GM19467 (cell line): ENCODE measurements around the gene TRPM7.
"Not testable (repeated sequence)": the region's sequence is repeated elsewhere in the genome, so short reads cannot be mapped to it uniquely, and the experiment has no call there.

Source experiments
- ATAC-seq: cut with Tn5 transposase; IDR thresholded peaks from one replicate; pipeline ENCODE4 v1.9.1; 2021; ENCODE audit warnings: mild to moderate bottlenecking, moderate library complexity; ENCODE audit not compliant: unreplicated experiment

TRPM7 gene, protein sequence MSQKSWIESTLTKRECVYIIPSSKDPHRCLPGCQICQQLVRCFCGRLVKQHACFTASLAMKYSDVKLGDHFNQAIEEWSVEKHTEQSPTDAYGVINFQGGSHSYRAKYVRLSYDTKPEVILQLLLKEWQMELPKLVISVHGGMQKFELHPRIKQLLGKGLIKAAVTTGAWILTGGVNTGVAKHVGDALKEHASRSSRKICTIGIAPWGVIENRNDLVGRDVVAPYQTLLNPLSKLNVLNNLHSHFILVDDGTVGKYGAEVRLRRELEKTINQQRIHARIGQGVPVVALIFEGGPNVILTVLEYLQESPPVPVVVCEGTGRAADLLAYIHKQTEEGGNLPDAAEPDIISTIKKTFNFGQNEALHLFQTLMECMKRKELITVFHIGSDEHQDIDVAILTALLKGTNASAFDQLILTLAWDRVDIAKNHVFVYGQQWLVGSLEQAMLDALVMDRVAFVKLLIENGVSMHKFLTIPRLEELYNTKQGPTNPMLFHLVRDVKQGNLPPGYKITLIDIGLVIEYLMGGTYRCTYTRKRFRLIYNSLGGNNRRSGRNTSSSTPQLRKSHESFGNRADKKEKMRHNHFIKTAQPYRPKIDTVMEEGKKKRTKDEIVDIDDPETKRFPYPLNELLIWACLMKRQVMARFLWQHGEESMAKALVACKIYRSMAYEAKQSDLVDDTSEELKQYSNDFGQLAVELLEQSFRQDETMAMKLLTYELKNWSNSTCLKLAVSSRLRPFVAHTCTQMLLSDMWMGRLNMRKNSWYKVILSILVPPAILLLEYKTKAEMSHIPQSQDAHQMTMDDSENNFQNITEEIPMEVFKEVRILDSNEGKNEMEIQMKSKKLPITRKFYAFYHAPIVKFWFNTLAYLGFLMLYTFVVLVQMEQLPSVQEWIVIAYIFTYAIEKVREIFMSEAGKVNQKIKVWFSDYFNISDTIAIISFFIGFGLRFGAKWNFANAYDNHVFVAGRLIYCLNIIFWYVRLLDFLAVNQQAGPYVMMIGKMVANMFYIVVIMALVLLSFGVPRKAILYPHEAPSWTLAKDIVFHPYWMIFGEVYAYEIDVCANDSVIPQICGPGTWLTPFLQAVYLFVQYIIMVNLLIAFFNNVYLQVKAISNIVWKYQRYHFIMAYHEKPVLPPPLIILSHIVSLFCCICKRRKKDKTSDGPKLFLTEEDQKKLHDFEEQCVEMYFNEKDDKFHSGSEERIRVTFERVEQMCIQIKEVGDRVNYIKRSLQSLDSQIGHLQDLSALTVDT (N-terminal part only)

DNA sequence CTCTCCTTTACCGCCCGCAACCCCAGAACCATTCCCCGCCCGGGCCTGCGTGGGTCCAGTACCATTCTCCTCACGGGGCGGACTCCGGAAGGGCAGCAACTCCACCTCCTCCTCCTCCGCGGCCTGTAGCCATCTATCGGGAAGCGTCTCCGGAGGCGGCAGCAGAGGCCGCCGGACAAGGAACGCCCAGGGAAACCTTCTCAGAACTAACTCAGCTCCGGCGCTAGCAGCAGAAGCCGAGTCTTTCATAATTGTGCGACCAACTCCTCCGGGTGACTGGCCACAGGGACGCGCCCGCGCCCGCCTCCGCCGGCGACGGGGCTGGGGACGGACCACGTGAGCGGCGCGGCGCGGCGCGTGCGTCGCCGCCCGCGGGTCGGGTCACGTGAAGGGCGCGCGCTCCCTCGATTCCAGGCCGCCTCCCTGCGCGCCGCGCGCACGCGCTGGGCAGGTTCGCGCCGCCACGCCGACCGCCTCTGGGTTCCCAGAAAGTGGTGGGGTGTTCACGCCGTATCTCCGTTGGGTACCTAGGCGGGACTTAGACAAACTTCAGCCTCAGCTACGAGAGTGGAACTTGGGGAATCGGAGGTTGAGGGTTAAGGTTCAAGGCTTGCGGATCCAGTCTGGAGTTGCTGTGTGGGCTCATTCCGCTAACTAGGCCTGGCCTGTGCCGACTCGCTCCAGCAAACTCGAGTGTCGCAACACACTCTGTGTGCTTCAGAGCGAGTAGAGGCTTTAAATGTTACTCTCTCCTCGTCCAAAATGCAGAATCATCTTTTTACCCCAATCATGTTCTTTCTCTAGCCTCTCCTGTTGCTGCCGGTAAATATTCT is at the start of gene TRPM7:
Gene TRPM7, minus strand, starts transcription at position 329 of the 833 bp plus-strand sequence. Its CDS starts 264 bp downstream, at position 65.
- ATAC-seq, result peak; percentile 74

DNA sequence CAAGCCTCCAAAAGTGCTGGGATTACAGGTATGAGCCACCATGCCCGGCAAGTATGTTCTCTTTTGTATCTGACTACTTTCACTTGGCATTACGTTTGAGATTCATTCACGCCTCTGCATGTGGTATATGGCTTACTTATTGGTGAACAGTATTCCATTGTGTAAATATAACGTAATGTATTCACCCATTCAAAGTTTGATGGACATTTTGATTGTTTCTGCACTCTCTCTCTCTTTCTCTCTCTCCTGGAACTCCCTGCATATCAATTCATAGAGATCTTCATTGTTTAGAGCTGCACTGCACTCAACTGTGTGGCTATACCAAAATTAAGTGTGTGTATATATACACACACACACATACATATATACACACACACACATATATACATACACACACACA is 48.6 kb upstream of the TRPM7 start:
- no peak for ATAC-seq

DNA sequence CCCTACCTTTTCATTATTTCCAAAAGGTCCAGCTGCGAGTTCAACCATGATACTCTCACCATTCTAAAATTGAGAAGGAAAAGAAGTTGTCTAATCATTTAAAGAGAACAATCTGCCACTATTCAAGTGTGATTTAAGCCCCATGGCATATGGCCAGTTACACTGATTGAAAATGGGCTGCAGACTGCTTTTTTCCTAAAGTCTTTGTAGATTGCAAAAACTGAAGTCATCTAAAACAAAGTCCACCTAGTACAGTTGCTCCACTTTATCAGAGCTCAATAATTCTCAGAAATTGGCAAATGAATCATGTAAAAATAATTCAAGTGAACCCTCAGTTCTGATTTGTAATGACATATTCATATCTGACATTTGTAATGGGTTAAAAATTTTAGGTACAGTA is 39.7 kb upstream of the TRPM7 start:
- no peak for ATAC-seq

DNA sequence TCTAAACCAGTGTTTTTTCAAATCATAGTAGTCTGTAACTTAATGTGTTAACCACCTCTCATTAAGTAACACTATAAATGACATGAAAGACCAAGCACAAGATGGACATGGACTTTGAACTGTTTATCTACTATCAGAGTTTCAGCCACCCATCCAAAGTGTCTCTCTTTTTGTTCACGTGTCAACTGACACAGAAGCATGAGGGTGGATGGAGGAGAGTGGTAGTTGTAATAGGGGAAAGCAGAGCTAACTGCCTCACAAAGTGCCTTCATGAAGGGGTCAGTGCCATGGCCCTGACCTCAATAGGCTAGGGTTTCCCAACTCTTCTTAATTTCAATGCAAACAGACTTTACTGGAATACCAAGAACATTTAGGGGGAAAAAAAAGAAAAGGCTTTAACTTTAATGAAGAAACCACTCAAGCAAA is 32.1 kb upstream of the TRPM7 start:
- no peak for ATAC-seq

DNA sequence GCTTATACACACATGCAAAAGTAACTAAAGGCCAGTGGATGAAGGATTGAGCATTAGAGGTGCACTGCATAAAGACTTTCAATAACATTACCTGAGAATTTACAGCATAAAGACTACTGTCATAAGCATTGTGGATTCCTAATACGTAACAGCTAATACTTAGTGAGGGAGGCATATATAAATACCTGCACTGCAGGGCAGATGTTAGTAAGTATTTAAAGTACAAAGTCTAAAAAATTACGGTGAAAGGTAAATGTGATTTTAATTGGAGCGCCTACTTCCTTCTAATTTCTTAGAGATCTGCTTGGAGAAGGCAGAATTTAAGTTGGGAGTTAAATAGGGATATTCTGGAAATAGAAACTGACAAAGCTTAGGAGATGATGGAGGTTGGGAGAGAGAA is 25.4 kb upstream of the TRPM7 start:
- ATAC-seq, result no peak

DNA sequence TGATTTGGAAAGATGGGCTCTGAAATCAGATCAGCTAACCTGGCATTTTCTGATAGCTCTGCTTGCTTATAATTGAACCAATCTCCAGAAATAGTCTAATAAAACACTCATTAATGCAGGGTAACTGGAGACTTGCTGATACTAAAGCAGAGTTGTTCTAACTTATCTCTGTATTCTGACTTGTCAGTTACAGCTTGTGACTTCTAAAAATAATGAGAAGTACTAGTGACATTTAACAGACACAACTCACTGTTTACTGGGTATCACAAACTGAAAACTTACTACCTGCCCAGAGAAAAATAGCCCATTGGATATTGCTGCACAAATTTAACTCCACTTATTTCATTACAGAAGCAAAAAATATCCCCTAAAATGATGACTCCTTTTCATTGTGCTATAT is 24.0 kb upstream of the TRPM7 start:
- ATAC-seq, result no peak

DNA sequence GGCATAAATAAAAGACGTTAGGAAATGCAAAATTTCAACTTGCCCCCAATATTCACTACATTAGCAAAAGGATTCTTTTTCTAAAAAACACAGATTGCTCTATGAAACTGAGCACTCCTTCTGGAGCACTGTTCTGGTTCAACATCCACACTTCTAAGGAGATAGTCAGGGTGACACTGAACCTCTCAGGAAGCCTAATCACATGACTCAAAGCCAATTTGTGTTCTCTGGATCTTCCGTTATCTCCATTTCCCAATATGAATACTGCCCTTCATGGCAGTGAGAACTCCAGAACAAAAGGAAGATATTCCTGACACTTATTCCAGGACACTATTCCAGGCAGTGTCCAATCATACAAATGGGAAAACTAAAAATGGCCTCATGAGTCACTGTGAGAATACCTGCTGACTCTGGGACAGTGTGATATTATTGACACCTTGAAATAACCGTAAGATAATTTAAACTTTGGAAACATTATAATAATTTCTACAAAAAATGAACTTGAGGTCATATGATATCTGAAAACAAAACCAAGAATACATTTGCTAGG is 21.4 kb upstream of the TRPM7 start:
- no peak for ATAC-seq

DNA sequence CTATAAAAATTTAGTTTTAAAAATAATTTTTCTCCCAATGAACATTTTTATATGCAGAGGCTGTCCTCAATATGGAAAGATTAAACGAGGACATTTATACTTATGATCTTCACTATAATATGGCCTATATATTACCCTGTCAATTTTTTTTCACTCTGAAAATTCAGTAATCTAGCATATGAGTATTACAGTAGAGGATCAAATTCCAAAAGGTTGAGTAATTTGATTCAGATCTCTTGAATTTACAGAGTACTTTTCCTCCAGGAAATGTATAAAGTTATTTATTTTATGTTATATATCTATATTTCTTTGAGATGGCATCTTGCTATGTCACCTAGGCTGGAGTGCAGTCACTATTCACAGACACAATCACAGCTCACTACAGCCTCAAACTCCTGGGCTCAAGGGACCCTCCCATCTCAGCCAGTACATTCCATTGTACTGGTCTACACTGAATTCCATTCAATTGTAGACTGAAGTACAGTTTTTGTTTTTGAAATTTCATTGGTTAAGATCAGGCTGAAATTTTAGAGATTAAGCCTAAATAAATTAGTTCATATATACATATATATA is 16.3 kb upstream of the TRPM7 start:
- no peak for ATAC-seq

DNA sequence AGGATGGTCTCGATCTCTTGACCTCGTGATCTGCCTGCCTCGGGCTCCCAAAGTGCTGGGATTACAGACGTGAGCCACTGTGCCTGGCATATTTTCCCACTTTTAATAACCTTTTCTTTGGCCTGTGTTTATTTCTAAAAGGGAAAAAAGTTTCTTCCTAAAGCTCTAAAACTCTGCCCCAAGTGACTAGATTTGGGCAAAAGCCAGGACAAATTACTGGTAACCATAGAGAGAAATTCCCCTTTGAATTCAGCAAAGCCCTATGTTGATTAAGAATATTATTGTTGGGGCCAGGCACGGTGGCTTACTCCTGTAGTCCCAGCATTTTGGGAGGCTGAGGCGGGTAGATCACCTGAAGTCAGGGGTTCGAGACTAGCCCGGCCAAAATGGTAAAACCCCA is 11.5 kb upstream of the TRPM7 start:
- ATAC-seq, result no peak

DNA sequence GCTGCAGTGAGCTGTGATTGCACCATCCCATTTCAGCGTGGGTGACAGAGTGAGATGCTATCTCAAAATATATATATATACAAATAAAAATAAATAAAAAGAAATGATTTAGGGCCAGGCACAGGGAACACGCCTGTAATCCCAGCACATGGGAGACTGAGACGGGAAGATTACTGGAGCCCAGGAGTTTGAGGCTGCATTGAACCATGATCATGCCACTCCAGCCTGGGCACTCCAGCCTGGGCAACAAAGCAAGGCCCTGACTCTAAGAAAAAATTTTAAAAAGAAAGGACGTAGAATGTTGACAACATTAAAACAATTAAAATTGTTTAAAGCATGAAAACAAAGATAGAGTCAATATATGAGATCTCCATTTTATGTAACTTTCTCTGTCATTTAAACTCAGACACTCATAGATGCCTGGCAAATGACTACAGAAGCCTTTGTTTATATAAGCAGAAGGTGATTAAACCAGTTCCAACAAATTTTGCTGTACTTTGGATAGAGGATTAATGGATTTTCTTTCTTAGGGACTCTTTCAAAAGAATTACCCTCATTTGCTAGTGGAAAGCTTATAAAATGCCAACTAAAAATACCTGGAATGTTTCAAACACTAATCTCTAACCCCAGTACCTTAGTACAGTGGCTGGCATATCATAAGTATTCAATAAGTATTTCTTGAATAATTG is 10.7 kb upstream of the TRPM7 start:
- ATAC-seq, result no peak

DNA sequence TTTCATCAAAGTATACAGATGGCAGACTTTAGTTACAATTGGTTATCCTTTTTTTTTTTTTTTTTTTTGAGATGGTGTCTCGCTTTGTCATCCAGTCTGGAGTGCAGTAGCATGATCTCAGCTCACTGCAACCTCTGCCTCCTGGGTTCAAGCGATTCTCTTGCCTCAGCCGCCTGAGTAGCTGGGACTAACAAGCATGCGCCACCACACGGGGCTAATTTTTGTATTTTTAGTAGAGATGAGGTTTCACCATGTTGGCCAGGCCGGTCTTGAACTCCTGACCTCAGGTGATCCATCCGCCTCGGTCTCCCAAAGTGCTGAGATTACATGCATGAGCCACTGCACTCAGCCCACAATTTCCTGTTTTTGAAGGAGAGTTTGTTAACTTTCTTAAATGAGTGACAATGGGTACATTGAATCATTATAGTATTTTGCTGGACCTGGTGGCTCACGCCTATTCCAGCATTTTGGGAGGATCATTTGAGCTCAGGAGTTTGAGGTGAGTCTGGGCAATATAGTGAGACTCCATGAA is 8.1 kb upstream of the TRPM7 start:
- not testable (repeated sequence) for ATAC-seq

DNA sequence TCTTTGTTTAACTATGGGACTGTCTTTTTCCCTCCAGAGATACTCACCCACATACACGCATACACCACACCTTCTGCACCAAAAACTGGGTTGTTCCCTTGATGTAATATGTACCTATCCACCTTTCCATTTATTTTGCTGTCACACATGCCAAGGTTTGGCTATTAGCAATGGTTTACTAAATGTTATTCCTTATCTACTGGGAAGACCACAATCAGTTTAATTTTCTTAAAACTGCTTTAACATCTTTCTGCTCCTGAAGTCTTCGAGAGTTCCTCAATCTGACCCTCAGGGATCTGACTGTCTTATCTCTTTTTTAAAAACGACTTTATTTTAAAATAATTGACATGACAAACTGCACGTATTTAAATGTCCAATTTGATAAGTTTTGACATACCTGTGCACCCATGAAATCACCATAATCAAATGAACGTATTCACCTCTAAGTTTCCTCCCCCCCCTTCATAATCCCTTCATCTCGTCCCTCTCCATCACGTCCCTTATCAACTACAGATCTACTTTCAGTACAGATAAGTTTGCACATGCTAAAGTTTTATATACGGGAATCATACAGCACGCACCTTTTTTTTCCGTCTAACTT is 805 bp upstream of the TRPM7 start:
- ATAC-seq, result no peak

DNA sequence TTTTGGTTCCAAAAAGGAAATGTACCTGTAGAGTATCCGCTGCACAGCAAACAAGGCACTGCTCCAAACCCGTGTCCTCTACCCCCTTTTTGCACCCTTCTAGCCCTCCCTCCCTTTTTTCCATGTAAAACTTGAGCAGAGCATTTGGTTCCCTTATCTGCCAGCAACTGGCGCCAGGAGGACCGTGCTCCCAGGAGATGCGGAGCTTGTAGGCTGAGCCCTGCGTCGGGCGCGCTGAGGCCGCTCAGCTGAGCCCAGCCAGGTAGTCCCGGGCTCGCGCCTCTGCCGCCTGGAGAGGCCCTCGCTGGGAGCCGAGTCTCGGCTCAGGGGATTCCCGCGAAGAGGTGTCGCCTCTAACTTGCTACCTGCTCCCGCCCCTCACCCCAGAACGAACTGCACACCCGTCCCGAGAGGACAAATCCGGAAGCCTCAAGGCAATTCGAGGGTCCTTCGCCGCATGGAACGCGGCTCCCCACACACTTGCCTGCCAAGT is 575 bp downstream of the TRPM7 start:
- ATAC-seq, result peak; percentile 46

DNA sequence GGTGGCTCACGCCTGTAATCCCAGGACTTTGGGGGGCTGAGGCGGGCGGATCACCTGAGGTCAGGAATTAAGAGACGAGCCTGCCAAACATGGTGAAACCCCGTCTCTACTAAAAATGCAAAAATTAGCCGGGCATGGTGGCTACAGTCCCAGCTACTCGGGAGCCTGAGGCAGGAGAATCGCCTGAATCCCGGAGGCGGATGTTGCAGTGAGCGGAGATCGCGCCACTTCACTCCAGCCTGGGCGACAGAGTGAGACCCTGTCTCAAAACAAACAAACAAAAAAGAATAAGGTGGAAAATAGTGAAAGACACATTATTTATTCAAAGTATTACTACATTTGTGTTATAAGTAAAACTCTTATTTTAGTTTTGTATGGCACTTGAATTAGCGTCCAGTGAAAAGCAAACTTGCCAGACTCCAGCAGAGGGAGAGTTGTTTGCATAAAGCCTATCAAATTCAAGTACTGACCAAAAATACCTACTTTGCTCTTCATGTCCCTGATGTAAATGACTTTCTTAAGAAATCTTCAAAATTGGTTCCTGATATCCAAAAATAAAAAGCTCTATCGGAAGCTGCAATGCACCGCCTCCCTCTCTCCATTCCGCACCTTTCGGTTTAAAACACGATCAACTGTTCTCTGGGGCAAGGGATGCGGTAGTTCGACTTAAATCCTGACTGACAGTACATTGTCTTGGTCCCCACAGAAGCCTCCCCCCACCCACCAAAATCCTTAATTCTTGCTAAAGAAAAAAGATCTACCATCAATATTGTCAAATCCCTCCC is 1.2 kb downstream of the TRPM7 start:
- ATAC-seq, result no peak

DNA sequence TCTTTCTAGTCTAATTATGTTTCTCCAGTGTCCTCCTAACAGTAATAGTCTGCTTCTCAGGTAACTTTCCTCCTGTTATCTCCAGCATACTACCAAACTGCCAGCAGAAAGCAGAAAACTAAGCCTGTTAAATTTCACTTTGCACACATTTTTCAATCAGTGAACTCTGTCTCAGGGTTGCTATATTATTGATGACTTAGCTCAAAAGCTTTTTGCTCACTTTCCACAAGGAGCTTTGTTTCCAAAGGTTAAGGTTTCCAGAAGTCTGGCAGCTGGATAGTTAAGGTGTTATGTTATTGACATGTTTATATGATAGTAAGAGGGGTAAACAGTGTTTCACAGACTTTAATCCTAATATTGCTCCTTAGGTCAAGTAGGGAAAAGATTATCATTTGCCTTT is 5.1 kb downstream of the TRPM7 start:
- no peak for ATAC-seq

DNA sequence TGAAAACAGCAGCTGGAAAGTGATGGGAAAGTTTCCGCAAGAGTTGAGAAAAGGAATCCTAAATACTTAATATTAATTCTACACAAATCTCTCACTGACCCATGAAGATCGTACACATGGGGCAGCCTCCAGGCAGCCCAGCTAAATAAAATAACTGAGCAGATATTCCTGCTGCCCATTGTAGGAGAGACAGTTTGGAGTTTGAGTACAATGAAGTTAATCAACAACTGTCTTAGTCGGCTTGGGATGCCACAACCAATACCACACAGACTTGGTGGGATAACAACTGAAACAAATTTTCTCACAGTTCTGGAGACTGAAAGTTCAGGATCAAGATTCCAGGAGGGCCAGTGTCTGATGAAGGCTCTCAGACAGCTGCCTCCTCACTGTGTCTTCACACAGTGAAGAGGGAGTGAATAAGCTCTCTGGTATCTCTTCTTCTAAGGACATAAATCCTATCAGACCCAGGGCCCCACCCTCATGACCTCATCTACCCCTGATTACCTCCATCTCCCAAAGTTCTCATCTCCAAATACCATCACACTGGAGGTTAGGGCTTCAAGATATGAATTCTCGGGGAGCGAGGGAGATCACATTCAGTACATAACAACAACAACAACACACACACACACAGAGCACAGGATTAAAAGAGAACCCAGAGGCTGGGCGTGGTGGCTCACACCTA is 9.7 kb downstream of the TRPM7 start:
- no peak for ATAC-seq
